ENCODE measurements around the gene ZNF775.

ZNF775 gene

GRCh38 chr7:150345012-150345411, 34.1 kb upstream of the ZNF775 start:
- DNase-seq (ENCODE audit: low read depth): no peak
- TF ChIP-seq CTCF (IDR thresholded peaks at IDR 0.05; ENCODE audit: control insufficient read depth, extremely low read depth, insufficient read depth): no peak
- H3K4me3 ChIP-seq (ENCODE audit: low read depth, low read length): no peak overlapping the region

DNA sequence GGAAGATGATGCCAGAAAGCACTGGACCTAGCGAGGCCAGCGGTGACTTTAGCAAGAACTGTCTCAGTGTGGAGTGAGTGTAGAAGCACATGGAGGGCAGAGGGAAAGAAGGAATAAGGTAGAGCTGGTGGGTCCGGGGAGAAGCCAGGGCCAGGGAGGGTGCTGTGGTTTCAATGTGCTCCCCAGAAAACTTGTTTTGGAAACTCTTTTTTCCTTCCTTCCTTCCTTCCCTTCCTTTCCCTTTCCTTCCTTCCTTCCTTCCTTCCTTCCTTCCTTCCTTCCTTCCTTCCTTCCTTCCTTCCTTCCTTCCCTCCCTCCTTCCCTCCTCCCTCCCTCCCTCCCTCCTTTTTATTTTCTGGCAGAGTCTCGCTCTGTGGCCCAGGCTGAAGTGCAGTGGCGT, 32.2 kb upstream of the ZNF775 start:
- H3K4me3 ChIP-seq (ENCODE audit: low read depth, low read length): no peak overlapping the region
- DNase-seq (ENCODE audit: low read depth): no peak
- no peak for TF ChIP-seq CTCF (IDR thresholded peaks at IDR 0.05; ENCODE audit: control insufficient read depth, extremely low read depth, insufficient read depth)

- no peak overlapping the region for H3K4me3 ChIP-seq (ENCODE audit: low read depth, low read length)
- TF ChIP-seq CTCF (IDR thresholded peaks at IDR 0.05; ENCODE audit: control insufficient read depth, extremely low read depth, insufficient read depth): no peak
- no peak for DNase-seq (ENCODE audit: low read depth)
Measured at GRCh38 chr7:150351587-150352194, 27.4 kb upstream of the ZNF775 start.

- TF ChIP-seq CTCF (IDR thresholded peaks at IDR 0.05; ENCODE audit: control insufficient read depth, extremely low read depth, insufficient read depth): no peak
Measured at GRCh38 chr7:150355666-150356059, 23.5 kb upstream of the ZNF775 start.

DNA sequence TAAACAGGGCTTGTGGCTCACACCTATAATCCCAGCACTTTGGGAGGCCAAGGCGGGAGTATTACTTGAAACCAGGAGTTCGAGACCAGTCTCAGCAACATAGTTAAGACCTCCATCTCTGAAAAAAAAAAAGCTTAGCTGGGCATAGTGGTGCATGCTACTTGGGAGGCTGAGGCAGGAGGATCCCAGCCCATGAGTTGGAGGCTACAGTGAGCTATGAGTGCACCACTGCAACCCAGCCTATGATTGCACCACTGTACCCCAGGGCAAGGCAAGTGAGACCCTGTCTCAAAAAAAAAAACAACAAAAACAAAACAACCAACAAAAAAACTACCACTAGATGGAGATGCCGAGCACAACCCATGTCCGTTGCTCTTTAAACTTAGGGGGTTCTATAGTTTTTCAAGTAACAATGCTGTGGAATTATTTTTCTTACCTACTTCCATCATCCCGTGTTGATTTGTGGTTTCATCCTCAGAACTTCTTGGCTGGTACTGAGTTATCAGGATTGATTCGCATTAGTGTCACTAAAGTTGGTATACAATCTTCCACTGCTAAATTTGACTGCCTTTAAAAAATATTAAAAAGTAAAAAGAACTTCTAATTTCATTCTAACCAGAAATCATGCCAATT, 22.7 kb upstream of the ZNF775 start:
- TF ChIP-seq CTCF (IDR thresholded peaks at IDR 0.05; ENCODE audit: control insufficient read depth, extremely low read depth, insufficient read depth): peak; percentile 55
- no peak overlapping the region for H3K4me3 ChIP-seq (ENCODE audit: low read depth, low read length)
- no peak for DNase-seq (ENCODE audit: low read depth)

More at GRCh38 chr7:150355666-150356059, 23.5 kb upstream of the ZNF775 start:
- no peak for DNase-seq (ENCODE audit: low read depth)
- H3K4me3 ChIP-seq (ENCODE audit: low read depth, low read length): no peak overlapping the region

GRCh38 chr7:150357270-150357669, 21.9 kb upstream of the ZNF775 start:
- DNase-seq (ENCODE audit: low read depth): no peak
- no peak for TF ChIP-seq CTCF (IDR thresholded peaks at IDR 0.05; ENCODE audit: control insufficient read depth, extremely low read depth, insufficient read depth)
- H3K4me3 ChIP-seq (ENCODE audit: low read depth, low read length): no peak overlapping the region
